Medulla oblongata (tissue), 1 donor: ENCODE results near the gene SMIM13.

Experiments used
- DNase-seq: peaks from one replicate; pipeline ENCODE4 v3.0.0-alpha.2; 2015; ENCODE audit errors: extremely low spot score

Gene SMIM13

GRCh38 chr6:11093626-11094410 is at the start of gene SMIM13:
TSS of gene SMIM13 (plus strand) at chr6:11093834. CDS start at chr6:11094314, 480 bp downstream.
- DNase-seq, result peak; percentile 99

GRCh38 chr6:11043961-11044711 is 49.5 kb upstream of the SMIM13 start, which contains the start of gene ELOVL2:
TSS of gene ELOVL2 (minus strand) at chr6:11044305. CDS start at chr6:11044230, 75 bp downstream.
- DNase-seq, result no peak

GRCh38 chr6:11044712-11045167 is 48.9 kb upstream of the SMIM13 start:
- no peak for DNase-seq

- no peak for DNase-seq
Observed at GRCh38 chr6:11050731-11051130, 42.9 kb upstream of the SMIM13 start.

GRCh38 chr6:11053307-11053706 is 40.3 kb upstream of the SMIM13 start:
- DNase-seq, result no peak

- no peak for DNase-seq
Observed at GRCh38 chr6:11054722-11055121, 38.9 kb upstream of the SMIM13 start.

- no peak for DNase-seq
Observed at GRCh38 chr6:11055127-11055627, 38.5 kb upstream of the SMIM13 start.

- DNase-seq, result no peak
Observed at GRCh38 chr6:11056871-11057270, 36.8 kb upstream of the SMIM13 start.

GRCh38 chr6:11058406-11058805 is 35.2 kb upstream of the SMIM13 start:
- no peak for DNase-seq

GRCh38 chr6:11062083-11062482 is 31.6 kb upstream of the SMIM13 start:
- no peak for DNase-seq

GRCh38 chr6:11062715-11063114 is 30.9 kb upstream of the SMIM13 start:
- peak; percentile 51 for DNase-seq

- DNase-seq, result peak; percentile 82
Observed at GRCh38 chr6:11064836-11065235, 28.8 kb upstream of the SMIM13 start.

- DNase-seq, result no peak
Observed at GRCh38 chr6:11065436-11066202, 28.0 kb upstream of the SMIM13 start.

GRCh38 chr6:11066505-11067347 is 26.9 kb upstream of the SMIM13 start:
- DNase-seq, result no peak

GRCh38 chr6:11067348-11067747 is 26.3 kb upstream of the SMIM13 start:
- no peak for DNase-seq

GRCh38 chr6:11069760-11070159 is 23.9 kb upstream of the SMIM13 start:
- no peak for DNase-seq

- no peak for DNase-seq
Observed at GRCh38 chr6:11072101-11072500, 21.5 kb upstream of the SMIM13 start.

- no peak for DNase-seq
Observed at GRCh38 chr6:11076540-11076939, 17.1 kb upstream of the SMIM13 start.

GRCh38 chr6:11078266-11078665 is 15.4 kb upstream of the SMIM13 start:
- DNase-seq, result no peak

- no peak for DNase-seq
Observed at GRCh38 chr6:11080296-11080695, 13.3 kb upstream of the SMIM13 start.

GRCh38 chr6:11083491-11083890 is 10.1 kb upstream of the SMIM13 start:
- DNase-seq, result no peak
